ENCODE measurements around the gene BAZ1A. TPM values are rescaled to one million over a fixed set of nuclear protein-coding genes. Genes with fewer than 3 reads are reported as not detected.

Gene BAZ1A
- total and polyA plus RNA-seq, 9 of the 15 experiments (the other 6 are each of a cell fraction or from before 2014, with no cell fraction given) = 22.0 to 71.2 (median 39.1) TPM

GRCh38 chr14:34722723-34723545 is 152.2 kb downstream of the BAZ1A start:
- no TSS peak for BruUV-seq (replicated peaks)
- ATAC-seq (peak; percentile 84), DNase-seq (ENCODE audit: extremely low read depth in 1 of 4, low spot score in 3 of 4) (peak; percentile 37 to 60 (median 51)), FAIRE-seq (peak; percentile 97)
- Histone ChIP-seq H3K27ac (ENCODE audit: extremely low read depth, low read depth, low read length) (no peak overlapping the region), H3K9ac (ENCODE audit: insufficient read depth in 1 of 2, low read depth in 2 of 2, low read length in 2 of 2) (no peak overlapping the region), H3K9me3 (replicated peaks; ENCODE audit: control insufficient read depth, insufficient read depth, low read depth, low read length) (no peaks in the 10 kb centered on the region), H3K4me1 (replicated peaks in 1 of 2; ENCODE audit: control insufficient read depth in 2 of 2, insufficient read depth in 2 of 2, low read length in 2 of 2) (0 out of 5 replicates have a peak, but pooled peaks cover 0 to 2% of the 10 kb centered on the region in 2 experiments), H3K4me2 (ENCODE audit: insufficient read depth, low read length) (no peak overlapping the region; the same call in 1 of the 2 replicates), H2AFZ (ENCODE audit: low read depth, low read length) (peak overlapping the region; percentile 84), H4K20me1 (replicated peaks; ENCODE audit: control insufficient read depth, insufficient read depth, low read length) (no peaks in the 10 kb centered on the region), H3K79me2 (ENCODE audit: control insufficient read depth, insufficient read depth, low read length) (no peaks in the 10 kb centered on the region), H3K4me3 (no peak overlapping the region), H3K9me1 (ENCODE audit: control insufficient read depth, insufficient read depth, low read length) (no peaks in the 10 kb centered on the region), H3K27me3 (ENCODE audit: control insufficient read depth in 2 of 2, insufficient read depth in 2 of 2, low read length in 2 of 2) (no peaks in the 10 kb centered on the region), H3K36me3 (ENCODE audit: control insufficient read depth, insufficient read depth, low read length) (no peaks in the 10 kb centered on the region)
- in situ Hi-C loops (cut with MboI) (no loop called here), intact Hi-C loops (cut with micrococcal nuclease) (loop anchor here (2.0 kb wide), 1 partner anchor 50 kb away; no protein-coding TSS in a partner anchor)
- CTCF ChIA-PET (ENCODE audit: low intra/inter-chr PET ratio) = interaction anchor here (3.8 kb wide), 1 partner anchor 50 kb away, joined by 20 read pairs; no protein-coding TSS in a partner anchor
- 3% methylated on average over 8 of the region's 10 CpGs for WGBS (ENCODE audit: insufficient coverage, low coverage, missing lambda C conversion rate)
- POLR2A ChIA-PET = interaction anchor here (0.9 to 1.2 kb wide), 2 partner anchors 23 kb away, joined by 3 to 4 read pairs; no protein-coding TSS in a partner anchor
- TF ChIP-seq ZBTB5 (IDR thresholded peaks at IDR 0.05) (no peak), SMC3 (conservative IDR thresholded peaks at IDR 0.05; ENCODE audit: insufficient read depth, low read depth, low read length) (peak; percentile 46), CBX1 (IDR thresholded peaks at IDR 0.05; ENCODE audit: low read depth) (no peak), DDX20 (tag; IDR thresholded peaks at IDR 0.05; ENCODE audit: low read depth) (no peak), RAD21 (CRISPR knock-in tag; conservative IDR thresholded peaks at IDR 0.05 in 1 of 2, IDR thresholded peaks at IDR 0.05 in 1 of 2) (peak; percentile 44 to 74; a peak in 3 of 4 replicates), REST (IDR thresholded peaks at IDR 0.05; ENCODE audit: borderline replicate concordance) (peak; percentile 42; the same call in 1 of the 2 replicates), REST (CRISPR knock-in tag; IDR thresholded peaks at IDR 0.05; ENCODE audit: low read depth) (no peak)
